Measurements from ENCODE around the gene CEP164. TPM values are rescaled to one million over a fixed set of nuclear protein-coding genes. Genes with fewer than 3 reads are reported as not detected.

Gene CEP164
- total and polyA plus RNA-seq, 10 of the 15 experiments (the other 5 are each of a cell fraction or from before 2014, with no cell fraction given) = 4.2 to 31.2 (median 20.2) TPM

DNA sequence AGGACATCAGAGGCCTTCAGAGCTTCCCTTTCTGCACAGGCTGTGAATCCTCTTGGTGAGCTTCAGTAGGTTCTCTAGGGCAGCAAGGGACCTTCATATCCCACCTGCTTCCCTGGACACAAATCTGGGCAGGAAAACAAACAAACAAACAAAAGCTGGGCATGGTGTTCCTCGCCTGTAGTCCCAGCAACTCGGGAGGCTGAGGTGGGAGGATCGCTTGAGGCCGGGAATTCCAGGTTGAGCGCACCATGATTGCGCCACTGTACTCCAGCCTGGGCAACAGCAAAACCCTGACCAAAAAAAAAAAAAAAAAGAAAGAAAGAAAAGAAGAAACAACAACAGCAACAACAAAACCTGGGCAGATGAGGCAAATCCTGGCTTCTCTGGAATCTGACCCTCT is 92.9 kb downstream of the CEP164 start:
- in situ Hi-C loops (cut with MboI) = no loop called here
- POLR2A ChIA-PET = interaction anchor here (0.6 kb wide), 1 partner anchor 166 kb away, joined by 8 read pairs; no protein-coding TSS in a partner anchor
- no peaks in the 10 kb centered on the region for H3K9me3 ChIP-seq (replicated peaks; ENCODE audit: control insufficient read depth, insufficient read depth, low read length)
- no peak overlapping the region for H2AFZ ChIP-seq (ENCODE audit: control insufficient read depth, low read depth, low read length)
- 70% methylated on average over 6 of the region's 6 CpGs for WGBS (ENCODE audit: insufficient coverage, insufficient replicate concordance, low lambda C conversion rate, missing lambda C conversion rate)
- H3K4me1 ChIP-seq (ENCODE audit: control insufficient read depth, insufficient read depth, low read length) = peaks cover 3% of the 10 kb centered on the region; the same call in 1 of the 2 replicates
- H3K36me3 ChIP-seq (ENCODE audit: control insufficient read depth in 2 of 2, insufficient read depth in 2 of 2, low read length in 1 of 2) = no peaks in the 10 kb centered on the region
- H4K20me1 ChIP-seq (ENCODE audit: control insufficient read depth, insufficient read depth) = no peaks in the 10 kb centered on the region
- no peak for DNase-seq (ENCODE audit: low read depth, low spot score)
- no peaks in the 10 kb centered on the region for H3K79me2 ChIP-seq (ENCODE audit: control insufficient read depth, insufficient read depth, low read length)
- no peak for FAIRE-seq
- BruUV-seq (replicated peaks) = no TSS peak
- H3K4me3 ChIP-seq = no peak overlapping the region
- ATAC-seq = no peak
- intact Hi-C loops (cut with micrococcal nuclease; ENCODE audit: unreplicated experiment) = no loop called here
- no peak overlapping the region for H3K27ac ChIP-seq (ENCODE audit: control insufficient read depth, insufficient read depth)
- RAD21 ChIA-PET (ENCODE audit: unreplicated experiment) = no interaction called here
- H3K4me2 ChIP-seq (ENCODE audit: control insufficient read depth, insufficient read depth) = no peak overlapping the region
- no peaks in the 10 kb centered on the region for H3K27me3 ChIP-seq (replicated peaks in 1 of 2; ENCODE audit: control insufficient read depth in 2 of 2, insufficient read depth in 2 of 2, low read length in 1 of 2)
- CTCF ChIA-PET = no interaction called here
- SMC1A ChIA-PET (ENCODE audit: uncharacterized antibody, unreplicated experiment) = interaction anchor here (0.6 kb wide), 1 partner anchor 429 kb away, joined by 3 read pairs; no protein-coding TSS in a partner anchor
- no peak overlapping the region for H3K9ac ChIP-seq (ENCODE audit: control insufficient read depth, insufficient read depth, low read length)
- no peak for TF ChIP-seq RCOR1 (conservative IDR thresholded peaks at IDR 0.05; ENCODE audit: low read depth, low read length)
- TF ChIP-seq, protein P1, sequence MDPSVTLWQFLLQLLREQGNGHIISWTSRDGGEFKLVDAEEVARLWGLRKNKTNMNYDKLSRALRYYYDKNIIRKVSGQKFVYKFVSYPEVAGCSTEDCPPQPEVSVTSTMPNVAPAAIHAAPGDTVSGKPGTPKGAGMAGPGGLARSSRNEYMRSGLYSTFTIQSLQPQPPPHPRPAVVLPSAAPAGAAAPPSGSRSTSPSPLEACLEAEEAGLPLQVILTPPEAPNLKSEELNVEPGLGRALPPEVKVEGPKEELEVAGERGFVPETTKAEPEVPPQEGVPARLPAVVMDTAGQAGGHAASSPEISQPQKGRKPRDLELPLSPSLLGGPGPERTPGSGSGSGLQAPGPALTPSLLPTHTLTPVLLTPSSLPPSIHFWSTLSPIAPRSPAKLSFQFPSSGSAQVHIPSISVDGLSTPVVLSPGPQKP (IDR thresholded peaks at IDR 0.05; ENCODE audit: low read depth, low read length) = no peak
- no peak for TF ChIP-seq JUNB (IDR thresholded peaks at IDR 0.05)
- no peak for TF ChIP-seq PML (IDR thresholded peaks at IDR 0.05; ENCODE audit: low read length)
- no peak for TF ChIP-seq TAF1 (IDR thresholded peaks at IDR 0.05; ENCODE audit: borderline replicate concordance, low read depth, low read length)
- TF ChIP-seq, protein P2, sequence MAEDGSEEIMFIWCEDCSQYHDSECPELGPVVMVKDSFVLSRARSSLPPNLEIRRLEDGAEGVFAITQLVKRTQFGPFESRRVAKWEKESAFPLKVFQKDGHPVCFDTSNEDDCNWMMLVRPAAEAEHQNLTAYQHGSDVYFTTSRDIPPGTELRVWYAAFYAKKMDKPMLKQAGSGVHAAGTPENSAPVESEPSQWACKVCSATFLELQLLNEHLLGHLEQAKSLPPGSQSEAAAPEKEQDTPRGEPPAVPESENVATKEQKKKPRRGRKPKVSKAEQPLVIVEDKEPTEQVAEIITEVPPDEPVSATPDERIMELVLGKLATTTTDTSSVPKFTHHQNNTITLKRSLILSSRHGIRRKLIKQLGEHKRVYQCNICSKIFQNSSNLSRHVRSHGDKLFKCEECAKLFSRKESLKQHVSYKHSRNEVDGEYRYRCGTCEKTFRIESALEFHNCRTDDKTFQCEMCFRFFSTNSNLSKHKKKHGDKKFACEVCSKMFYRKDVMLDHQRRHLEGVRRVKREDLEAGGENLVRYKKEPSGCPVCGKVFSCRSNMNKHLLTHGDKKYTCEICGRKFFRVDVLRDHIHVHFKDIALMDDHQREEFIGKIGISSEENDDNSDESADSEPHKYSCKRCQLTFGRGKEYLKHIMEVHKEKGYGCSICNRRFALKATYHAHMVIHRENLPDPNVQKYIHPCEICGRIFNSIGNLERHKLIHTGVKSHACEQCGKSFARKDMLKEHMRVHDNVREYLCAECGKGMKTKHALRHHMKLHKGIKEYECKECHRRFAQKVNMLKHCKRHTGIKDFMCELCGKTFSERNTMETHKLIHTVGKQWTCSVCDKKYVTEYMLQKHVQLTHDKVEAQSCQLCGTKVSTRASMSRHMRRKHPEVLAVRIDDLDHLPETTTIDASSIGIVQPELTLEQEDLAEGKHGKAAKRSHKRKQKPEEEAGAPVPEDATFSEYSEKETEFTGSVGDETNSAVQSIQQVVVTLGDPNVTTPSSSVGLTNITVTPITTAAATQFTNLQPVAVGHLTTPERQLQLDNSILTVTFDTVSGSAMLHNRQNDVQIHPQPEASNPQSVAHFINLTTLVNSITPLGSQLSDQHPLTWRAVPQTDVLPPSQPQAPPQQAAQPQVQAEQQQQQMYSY (CRISPR knock-in tag; IDR thresholded peaks at IDR 0.05) = no peak
- TF ChIP-seq, protein P3, sequence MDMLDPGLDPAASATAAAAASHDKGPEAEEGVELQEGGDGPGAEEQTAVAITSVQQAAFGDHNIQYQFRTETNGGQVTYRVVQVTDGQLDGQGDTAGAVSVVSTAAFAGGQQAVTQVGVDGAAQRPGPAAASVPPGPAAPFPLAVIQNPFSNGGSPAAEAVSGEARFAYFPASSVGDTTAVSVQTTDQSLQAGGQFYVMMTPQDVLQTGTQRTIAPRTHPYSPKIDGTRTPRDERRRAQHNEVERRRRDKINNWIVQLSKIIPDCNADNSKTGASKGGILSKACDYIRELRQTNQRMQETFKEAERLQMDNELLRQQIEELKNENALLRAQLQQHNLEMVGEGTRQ (IDR thresholded peaks at IDR 0.05; ENCODE audit: borderline replicate concordance, low read depth, low read length) = no peak
- TF ChIP-seq RAD51 (IDR thresholded peaks at IDR 0.05) = no peak
- TF ChIP-seq GATAD2B (conservative IDR thresholded peaks at IDR 0.05; ENCODE audit: low read depth) = no peak
- no peak for TF ChIP-seq STAT3 (IDR thresholded peaks at IDR 0.05; ENCODE audit: low read depth, low read length)
- TF ChIP-seq EP300 (IDR thresholded peaks at IDR 0.05; ENCODE audit: borderline replicate concordance in 1 of 2, control insufficient read depth in 1 of 2, low read depth in 2 of 2, low read length in 2 of 2) = no peak
- no peak for TF ChIP-seq SMC3 (IDR thresholded peaks at IDR 0.05; ENCODE audit: borderline replicate concordance, low read length)
- TF ChIP-seq SUZ12 (IDR thresholded peaks at IDR 0.05; ENCODE audit: unreplicated experiment) = no peak
- TF ChIP-seq, protein P4, sequence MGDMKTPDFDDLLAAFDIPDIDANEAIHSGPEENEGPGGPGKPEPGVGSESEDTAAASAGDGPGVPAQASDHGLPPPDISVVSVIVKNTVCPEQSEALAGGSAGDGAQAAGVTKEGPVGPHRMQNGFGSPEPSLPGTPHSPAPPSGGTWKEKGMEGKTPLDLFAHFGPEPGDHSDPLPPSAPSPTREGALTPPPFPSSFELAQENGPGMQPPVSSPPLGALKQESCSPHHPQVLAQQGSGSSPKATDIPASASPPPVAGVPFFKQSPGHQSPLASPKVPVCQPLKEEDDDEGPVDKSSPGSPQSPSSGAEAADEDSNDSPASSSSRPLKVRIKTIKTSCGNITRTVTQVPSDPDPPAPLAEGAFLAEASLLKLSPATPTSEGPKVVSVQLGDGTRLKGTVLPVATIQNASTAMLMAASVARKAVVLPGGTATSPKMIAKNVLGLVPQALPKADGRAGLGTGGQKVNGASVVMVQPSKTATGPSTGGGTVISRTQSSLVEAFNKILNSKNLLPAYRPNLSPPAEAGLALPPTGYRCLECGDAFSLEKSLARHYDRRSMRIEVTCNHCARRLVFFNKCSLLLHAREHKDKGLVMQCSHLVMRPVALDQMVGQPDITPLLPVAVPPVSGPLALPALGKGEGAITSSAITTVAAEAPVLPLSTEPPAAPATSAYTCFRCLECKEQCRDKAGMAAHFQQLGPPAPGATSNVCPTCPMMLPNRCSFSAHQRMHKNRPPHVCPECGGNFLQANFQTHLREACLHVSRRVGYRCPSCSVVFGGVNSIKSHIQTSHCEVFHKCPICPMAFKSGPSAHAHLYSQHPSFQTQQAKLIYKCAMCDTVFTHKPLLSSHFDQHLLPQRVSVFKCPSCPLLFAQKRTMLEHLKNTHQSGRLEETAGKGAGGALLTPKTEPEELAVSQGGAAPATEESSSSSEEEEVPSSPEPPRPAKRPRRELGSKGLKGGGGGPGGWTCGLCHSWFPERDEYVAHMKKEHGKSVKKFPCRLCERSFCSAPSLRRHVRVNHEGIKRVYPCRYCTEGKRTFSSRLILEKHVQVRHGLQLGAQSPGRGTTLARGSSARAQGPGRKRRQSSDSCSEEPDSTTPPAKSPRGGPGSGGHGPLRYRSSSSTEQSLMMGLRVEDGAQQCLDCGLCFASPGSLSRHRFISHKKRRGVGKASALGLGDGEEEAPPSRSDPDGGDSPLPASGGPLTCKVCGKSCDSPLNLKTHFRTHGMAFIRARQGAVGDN (IDR thresholded peaks at IDR 0.05) = no peak
- no peak for TF ChIP-seq HDAC6 (IDR thresholded peaks at IDR 0.05; ENCODE audit: unreplicated experiment)

Measured in GM12878 (cell line).